HG03280 (cell line): ENCODE results near the gene MLNR.

Experiments used
- ATAC-seq: cut with Tn5 transposase; IDR thresholded peaks from one replicate; pipeline ENCODE4 v1.9.1; 2021; ENCODE audit warnings: mild to moderate bottlenecking, moderate library complexity; ENCODE audit not compliant: unreplicated experiment

The MLNR gene

GRCh38 chr13:49220036-49220855 is at the start of gene MLNR:
Gene MLNR, plus strand, starts transcription at chr13:49220338. Its CDS starts 0 bp downstream, at chr13:49220338.
- ATAC-seq: no peak

GRCh38 chr13:49171359-49171758 is 48.8 kb upstream of the MLNR start:
- ATAC-seq: no peak

DNA sequence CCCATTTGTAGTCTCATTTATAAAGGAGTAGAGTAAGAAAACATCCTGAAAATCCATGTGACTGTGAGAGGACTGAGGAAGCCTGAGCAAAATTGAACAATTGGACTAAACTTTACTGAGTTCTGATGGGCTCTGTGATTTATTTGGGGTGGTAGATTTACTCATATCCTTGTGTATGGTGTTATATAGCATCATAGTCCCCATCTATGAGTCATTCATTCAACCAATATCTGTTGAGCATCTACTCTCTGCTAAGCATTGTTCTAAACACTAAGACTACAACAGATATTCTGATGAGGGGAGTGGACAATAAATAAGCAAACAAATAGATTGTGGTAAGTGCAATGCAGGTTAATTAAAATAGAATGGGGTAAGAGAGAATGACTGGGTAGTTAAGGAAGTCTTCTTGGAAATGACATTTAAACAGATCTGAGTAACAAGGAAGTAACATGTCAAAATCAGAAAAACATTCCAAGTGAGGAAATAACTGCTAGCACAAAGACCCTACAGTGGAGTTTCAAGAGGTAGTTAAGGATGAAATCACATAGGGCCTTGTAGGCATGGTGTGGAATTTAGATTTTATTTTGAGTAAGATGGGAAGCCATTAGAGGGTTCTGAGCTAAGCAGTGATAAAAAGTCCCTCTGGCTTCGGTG is 36.3 kb upstream of the MLNR start:
- no peak for ATAC-seq

DNA sequence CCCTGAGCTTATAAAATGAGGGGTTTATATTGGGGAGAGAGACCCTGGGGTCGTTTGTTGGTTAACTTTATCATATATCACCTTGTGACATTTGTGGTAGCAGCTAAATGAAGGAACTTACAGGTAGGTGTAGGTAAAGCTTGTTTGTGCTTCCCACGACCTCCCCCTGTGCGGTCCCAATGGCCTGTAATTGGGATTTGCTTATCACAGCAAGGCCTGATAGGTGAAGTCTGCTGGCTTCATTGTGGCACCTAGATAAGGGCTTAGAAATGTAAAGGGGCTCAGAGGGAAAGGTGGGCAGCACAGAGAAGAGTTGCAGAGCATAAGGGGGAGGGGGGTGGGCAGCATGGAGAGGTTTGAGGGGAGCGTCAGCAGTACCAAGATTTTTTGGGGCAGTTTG is 35.5 kb upstream of the MLNR start:
- ATAC-seq: no peak

GRCh38 chr13:49185264-49185663 is 34.9 kb upstream of the MLNR start:
- no peak for ATAC-seq

GRCh38 chr13:49190901-49191300 is 29.2 kb upstream of the MLNR start:
- no peak for ATAC-seq

GRCh38 chr13:49206641-49207040 is 13.5 kb upstream of the MLNR start:
- ATAC-seq: no peak

DNA sequence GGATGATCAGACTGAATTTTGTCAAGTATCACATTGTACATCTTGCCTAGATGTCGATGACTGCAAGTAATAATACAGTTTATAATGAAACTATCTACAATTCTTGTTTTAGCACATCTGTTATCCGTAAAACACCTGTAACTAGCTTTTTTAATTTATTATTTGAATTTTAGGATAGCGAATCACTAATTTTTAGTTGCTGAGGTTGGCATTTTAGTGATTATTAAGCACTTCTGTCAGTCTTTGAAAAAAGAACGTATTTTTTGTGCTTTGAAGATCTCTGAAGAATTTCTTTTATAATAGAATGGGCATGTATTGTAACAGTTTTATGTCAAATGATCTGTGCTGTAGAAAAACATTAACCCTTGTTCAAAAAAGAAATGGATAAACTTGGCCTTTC is 11.5 kb upstream of the MLNR start:
- no peak for ATAC-seq

DNA sequence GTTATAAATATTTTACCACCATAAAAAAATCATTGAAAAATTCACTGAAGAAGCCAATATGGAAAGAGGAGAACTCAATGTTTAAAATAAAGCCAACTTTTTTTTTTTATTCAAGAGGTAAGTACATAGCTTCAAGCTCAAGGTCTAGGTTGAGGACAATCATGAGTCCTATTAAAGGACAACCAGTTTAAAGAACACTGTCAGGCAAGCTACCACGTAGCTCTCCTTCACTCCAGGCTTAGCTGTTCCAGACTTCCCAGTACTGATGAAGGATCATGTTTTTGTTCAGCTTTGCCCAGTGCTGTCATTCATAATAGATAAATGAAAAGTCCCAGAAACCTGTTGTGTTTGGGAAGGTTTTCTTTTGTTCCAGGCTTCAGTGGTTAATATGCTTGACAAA is 10.0 kb upstream of the MLNR start:
- no peak for ATAC-seq

GRCh38 chr13:49210669-49211068 is 9.5 kb upstream of the MLNR start:
- no peak for ATAC-seq

DNA sequence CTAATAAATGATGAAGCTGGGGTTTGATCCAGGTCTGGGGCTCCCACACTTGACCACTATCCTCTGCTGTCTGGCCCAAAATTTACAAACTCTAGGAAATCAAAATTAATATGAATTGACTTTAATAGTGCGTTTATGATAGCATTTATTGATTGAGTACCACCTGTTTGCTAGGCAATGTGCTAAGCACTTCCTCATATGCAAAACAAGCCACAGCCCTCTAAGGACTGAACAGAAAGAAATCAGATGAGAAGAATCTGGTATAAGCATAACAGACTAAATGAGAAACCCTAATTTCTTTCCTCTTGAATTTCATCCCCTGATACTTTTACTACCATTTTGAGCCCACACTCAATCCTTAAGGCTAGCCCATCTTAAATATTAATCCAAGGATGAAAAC is 6.6 kb upstream of the MLNR start:
- no peak for ATAC-seq

DNA sequence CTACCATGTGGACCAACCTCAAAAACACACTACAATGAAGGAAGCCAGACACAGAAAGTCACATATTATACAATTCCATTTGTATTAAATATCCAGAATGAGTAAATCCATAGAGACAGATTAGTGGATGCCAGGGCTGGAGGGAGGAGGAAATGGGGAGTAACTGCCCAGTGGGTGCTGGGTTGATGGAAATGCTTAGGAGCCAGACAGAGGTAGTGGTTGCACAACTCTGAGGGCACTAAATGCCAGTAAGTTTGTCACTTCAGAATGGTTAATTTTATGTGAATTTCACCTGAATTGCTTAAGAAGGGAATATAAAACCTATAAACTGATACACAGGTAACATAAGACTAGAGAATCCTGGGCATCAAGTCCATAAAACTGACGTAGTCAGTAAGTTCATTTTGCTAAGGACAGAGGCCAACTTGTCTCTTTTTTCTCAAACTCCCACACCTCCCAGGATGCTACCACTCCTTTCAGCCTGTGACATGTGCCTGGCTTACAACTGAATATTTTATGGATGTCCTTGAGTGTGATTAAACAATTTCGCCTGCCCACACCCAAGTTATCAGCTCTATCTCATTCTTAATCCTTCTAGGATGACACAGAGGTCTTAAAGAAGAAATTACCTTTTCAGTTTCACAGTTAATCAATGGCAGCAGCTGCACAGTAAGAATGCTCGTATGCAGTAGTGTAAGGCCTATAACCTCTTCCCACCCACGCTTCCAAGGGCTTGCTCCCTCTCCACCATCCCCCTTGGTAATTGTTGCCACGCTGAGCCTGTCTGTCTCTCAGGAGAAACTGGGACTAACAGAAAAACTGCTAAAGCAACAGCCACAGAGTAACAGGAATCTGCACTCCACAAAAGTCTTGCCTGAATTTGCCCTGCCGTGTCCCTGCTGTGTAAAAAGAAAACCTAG is 5.9 kb upstream of the MLNR start:
- ATAC-seq: no peak

- ATAC-seq: no peak
Measured at GRCh38 chr13:49214917-49215376, 5.2 kb upstream of the MLNR start.

GRCh38 chr13:49216334-49216733 is 3.8 kb upstream of the MLNR start:
- no peak for ATAC-seq

DNA sequence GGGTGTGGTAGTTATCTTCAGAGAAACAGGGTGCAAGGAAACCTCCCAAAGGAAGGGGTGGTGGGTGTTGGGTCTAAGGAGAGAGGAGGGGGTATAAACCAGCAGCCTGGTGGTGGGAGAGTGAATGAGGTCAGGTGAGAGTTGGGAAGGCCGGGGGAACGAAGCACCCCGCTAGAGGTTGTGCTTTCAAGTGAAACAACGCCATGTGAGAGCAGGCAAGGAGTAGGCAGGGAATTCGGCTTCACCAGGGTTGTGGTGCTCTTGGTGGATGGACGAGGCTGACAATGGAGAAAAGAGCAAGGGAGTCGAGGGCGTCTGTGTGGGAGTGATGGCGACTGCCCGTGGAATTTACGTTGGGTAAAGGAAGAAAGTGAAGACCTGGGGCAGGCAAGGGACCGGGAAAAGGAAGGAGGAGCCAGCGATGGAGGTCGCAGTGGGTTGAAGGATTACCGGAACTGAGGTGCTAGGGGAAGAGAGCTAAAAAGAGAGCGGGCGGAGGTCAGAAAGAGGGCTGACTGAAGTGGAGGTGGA is 2.1 kb upstream of the MLNR start:
- no peak for ATAC-seq

GRCh38 chr13:49218493-49219051 is 1.6 kb upstream of the MLNR start:
- ATAC-seq: no peak

DNA sequence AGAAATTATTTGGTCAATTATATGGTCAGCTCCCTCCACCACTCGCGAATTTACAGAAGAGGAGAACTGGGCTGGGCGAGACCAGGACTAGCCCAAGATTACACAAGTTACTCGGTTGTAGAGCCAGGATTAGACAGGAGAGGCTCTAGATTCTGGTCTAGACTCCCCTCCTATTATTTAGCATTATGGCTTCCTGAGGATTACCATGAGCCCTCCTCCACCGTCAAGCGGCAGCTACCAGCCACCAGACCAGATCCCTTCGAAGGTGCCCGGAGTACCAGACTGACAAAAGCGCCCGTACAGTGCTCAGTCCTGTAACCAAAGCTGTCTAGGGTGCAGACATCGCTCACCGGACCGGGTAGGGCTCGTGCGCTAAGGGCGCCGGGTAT is 497 bp upstream of the MLNR start:
- ATAC-seq: no peak

GRCh38 chr13:49220856-49221589 is 885 bp downstream of the MLNR start:
- no peak for ATAC-seq

DNA sequence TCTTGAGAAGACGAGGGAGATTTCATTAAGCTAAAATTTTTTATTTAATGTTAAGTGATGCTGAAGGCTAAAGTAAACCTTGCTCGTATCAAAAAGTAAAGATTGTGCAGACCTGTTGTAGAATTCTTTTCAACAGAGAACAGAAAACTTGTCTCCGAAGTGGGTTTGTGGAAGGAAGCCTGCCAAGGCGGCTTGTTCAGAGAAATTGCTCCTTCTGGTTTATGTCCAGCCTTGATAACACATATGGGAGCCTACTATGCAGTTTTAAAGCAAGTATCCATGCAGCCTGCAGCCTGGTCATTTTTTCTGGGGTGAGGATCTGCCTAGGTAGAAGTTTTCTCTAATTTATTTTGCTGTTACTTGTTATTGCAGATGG is 1.4 kb downstream of the MLNR start:
- ATAC-seq: no peak
